ENCODE data around the gene LRP1B. TPM values are rescaled to one million over a fixed set of nuclear protein-coding genes. Genes with fewer than 3 reads are reported as not detected.

LRP1B gene
- total RNA-seq, 1 donor from 2014 or later, result 0.12 TPM

GRCh38 chr2:140384946-140385345 is 1745.9 kb downstream of the LRP1B start:
- TF ChIP-seq, protein P1, sequence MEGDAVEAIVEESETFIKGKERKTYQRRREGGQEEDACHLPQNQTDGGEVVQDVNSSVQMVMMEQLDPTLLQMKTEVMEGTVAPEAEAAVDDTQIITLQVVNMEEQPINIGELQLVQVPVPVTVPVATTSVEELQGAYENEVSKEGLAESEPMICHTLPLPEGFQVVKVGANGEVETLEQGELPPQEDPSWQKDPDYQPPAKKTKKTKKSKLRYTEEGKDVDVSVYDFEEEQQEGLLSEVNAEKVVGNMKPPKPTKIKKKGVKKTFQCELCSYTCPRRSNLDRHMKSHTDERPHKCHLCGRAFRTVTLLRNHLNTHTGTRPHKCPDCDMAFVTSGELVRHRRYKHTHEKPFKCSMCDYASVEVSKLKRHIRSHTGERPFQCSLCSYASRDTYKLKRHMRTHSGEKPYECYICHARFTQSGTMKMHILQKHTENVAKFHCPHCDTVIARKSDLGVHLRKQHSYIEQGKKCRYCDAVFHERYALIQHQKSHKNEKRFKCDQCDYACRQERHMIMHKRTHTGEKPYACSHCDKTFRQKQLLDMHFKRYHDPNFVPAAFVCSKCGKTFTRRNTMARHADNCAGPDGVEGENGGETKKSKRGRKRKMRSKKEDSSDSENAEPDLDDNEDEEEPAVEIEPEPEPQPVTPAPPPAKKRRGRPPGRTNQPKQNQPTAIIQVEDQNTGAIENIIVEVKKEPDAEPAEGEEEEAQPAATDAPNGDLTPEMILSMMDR (conservative IDR thresholded peaks at IDR 0.05; ENCODE audit: low read depth, low read length), result no peak
- DNase-seq (ENCODE audit: low read depth), result no peak
- no peak overlapping the region for H3K4me3 ChIP-seq (ENCODE audit: low read depth, low read length)

DNA sequence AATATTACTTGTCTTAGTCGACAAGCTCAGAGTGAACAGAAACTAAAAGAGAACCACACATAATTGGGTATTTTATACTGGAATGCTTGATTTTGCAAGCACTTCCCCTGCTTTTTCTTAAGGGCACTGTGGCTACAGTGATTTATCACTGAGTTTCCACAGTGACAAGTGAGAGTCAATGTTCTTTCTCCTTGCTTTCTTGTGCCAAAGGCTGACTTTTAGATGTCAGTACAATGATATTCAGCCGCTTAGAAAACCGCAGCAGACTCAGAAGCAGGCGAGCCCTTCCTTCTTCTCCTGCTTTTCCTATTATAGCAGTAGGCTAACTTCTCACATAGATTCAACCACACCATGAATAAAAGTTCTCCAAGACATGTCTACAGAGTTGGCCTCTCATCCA is 1747.0 kb downstream of the LRP1B start:
- TF ChIP-seq, protein P1 (conservative IDR thresholded peaks at IDR 0.05; ENCODE audit: low read depth, low read length), result no peak

GRCh38 chr2:140376686-140377085 is 1754.1 kb downstream of the LRP1B start:
- TF ChIP-seq, protein P1 (conservative IDR thresholded peaks at IDR 0.05; ENCODE audit: low read depth, low read length), result no peak
- no peak overlapping the region for H3K4me3 ChIP-seq (ENCODE audit: low read depth, low read length)

More for the DNA sequence above, 1747.0 kb downstream of the LRP1B start:
- DNase-seq (ENCODE audit: low read depth), result no peak
- no peak overlapping the region for H3K4me3 ChIP-seq (ENCODE audit: low read depth, low read length)

DNA sequence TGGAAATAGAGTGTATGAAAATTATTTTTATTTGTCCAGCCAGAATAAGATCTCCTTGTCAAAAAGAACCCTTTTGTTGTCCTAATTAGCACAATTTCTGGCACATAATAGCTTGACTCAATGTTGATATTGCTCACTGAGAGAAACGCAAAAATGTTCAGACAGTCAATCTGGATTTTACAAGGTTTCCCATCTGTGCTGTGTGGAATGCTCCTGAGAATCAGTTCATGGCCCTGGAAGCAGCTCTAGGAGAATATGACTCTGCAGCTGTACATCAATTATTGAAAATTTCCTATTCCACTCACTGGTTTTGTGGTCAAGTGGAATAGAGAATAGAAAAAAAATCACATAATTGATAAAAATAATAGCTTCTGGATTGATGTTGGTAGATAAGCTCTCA is 1767.7 kb downstream of the LRP1B start:
- TF ChIP-seq, protein P1 (conservative IDR thresholded peaks at IDR 0.05; ENCODE audit: low read depth, low read length), result no peak
- H3K4me3 ChIP-seq (ENCODE audit: low read depth, low read length), result no peak overlapping the region
- no peak for DNase-seq (ENCODE audit: low read depth)

More at GRCh38 chr2:140376686-140377085, 1754.1 kb downstream of the LRP1B start:
- no peak for DNase-seq (ENCODE audit: low read depth)

DNA sequence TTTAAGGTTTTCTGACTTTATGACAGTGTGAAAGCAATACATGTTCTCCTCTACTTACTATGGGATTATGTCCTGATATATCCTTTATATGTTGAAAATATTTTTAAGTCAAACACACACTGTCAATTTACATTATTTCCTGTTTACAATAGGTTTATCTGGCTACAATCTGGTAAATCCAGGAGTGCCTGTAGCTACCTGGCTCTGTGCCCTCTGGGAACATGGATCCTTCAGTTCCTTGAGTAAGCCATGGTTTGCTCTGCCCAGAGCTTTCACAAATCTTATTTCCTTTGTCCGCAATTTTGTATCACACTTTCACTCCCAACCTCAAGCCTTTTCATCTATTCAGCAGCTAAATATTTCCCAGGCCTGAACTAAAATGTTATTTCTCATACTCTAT is 1768.5 kb downstream of the LRP1B start:
- DNase-seq (ENCODE audit: low read depth), result no peak
- H3K4me3 ChIP-seq (ENCODE audit: low read depth, low read length), result no peak overlapping the region
- TF ChIP-seq, protein P1 (conservative IDR thresholded peaks at IDR 0.05; ENCODE audit: low read depth, low read length), result no peak

DNA sequence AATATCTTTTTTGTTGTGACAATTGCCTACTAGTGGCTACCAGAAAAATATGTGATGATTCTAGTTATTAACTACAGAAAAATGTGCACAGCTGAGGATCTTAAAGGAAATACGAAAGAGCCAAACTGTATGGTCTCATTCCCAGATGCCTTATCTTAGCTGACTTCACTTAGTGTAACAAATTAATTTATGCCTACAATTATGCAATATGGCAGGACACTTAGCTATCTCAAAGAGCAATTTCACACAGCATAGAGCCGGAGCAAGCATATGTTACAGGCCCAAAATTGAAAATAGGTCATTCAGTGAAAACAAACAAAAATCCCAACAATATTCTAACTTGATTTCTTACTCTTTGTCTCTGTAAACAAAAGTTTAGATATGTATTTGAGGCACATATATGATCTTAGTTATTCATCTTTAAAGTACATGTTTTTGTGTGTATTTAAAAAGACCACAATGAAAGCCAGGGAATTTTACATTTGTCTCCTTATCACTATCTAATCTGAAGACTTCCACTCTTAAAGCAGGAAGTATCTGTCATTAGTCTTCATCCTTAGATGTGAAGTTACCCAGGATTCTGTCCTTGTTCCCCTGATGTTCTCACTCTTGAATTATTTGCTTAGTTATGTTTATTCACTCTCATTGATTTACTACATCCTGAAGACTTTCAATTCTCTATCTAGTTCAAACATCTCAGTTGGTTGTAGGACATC is 1771.6 kb downstream of the LRP1B start:
- no peak for DNase-seq (ENCODE audit: low read depth)
- H3K4me3 ChIP-seq (ENCODE audit: low read depth, low read length), result no peak overlapping the region
- TF ChIP-seq, protein P1 (conservative IDR thresholded peaks at IDR 0.05; ENCODE audit: low read depth, low read length), result no peak

GRCh38 chr2:140356697-140357096 is 1774.1 kb downstream of the LRP1B start:
- DNase-seq (ENCODE audit: low read depth), result no peak
- TF ChIP-seq, protein P1 (conservative IDR thresholded peaks at IDR 0.05; ENCODE audit: low read depth, low read length), result no peak
- H3K4me3 ChIP-seq (ENCODE audit: low read depth, low read length), result no peak overlapping the region

Data from epithelial cell of proximal tubule (primary cell).